ENCODE measurements around the gene SEMA5A.
"Not testable (repeated sequence)": the region's sequence is repeated elsewhere in the genome, so short reads cannot be mapped to it uniquely, and the experiment has no call there.

SEMA5A gene

DNA sequence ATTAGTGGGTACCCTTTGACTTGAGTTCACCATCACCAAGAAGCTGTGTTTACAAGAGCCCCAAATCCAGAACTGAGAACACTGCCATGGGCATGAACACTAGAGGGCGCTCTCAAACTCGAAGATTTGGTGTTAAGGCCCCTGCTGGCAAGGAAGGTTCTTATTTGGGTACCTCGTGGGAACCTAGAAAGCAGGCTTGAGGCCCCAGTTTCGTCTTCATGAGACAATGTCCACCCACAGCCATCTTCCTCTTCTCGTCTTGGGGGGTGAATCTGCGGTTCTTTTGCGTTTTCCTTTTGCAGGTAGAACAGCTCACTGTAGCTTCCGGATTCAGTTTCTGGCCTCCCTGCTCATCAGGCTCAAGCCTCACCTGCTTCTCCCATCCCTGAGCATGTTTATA is 184.0 kb downstream of the SEMA5A start:
- no peak for DNase-seq (ENCODE audit: low read depth, low spot score)

DNA sequence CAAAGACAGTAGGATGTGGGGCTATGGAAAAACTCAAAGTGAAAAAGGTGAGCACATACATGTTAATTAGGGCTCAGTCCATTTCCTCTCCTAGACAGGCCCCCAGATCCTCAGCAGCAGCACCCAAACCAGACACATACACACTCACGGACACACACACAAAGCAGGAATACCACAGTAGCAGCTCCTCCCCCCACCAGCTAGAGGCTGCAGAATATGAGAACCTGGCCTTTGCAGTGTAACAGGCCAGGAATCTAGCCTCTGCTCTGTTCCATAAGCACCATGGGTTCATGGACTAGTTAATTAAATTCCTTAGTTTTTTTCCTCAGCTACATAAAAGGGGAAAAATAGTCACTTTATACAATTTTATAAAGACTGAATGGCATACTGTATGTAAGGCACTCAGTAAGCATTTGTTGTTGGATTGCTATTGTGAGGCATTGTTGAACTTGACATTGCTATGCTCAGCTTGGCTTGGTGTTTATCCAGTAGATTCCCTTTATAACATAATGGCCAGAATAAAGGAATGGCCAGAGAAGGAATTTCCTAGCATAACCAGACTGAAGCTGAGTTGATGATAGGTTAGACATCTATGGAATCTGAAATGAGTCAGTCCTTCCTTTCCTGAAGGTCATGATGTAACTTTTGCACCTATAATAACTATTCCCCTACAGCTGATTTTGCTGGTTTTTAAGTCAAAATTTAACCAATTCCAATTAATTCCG is 186.8 kb downstream of the SEMA5A start:
- DNase-seq (ENCODE audit: low read depth, low spot score), result no peak

- no peak for DNase-seq (ENCODE audit: low read depth, low spot score)
Observed at GRCh38 chr5:9356351-9356825, 189.5 kb downstream of the SEMA5A start.

DNA sequence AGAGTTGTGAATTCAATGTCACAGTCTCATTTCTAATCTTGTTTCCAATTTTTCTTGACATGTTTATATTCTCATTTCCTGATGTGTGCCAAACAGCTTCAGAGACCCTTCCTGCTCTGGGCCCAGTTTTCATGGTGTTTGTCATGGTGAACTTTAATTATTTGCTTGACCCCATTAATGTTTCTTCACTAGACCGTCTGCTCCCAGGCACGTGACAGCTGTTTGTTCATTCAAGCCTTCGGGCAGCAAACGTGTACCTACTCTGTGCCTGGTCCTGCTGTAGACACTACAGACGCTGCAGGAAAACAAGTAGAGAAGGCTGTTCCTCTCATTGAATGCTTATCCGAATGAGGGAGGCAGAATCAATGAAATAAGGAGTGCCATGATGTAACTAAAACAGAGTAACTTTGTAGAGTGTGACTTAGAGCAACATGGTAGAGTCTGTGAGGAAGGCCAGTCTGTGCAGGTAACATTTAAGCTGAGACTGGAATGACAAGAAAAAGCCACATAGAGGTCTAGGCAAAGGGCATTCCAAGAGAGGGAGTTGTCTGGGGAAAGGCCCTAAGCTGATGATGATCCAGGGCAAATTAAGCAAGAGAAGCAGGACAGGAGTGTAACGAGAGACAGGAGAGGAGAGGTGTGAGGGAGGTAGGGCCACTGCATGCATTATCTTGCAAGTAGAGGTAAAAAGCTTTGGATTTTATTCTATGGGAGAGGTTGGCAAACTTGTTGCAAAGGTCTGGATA is 191.4 kb downstream of the SEMA5A start:
- DNase-seq (ENCODE audit: low read depth, low spot score), result no peak

GRCh38 chr5:9353048-9353447 is 192.8 kb downstream of the SEMA5A start:
- DNase-seq (ENCODE audit: low read depth, low spot score), result not testable (repeated sequence)

DNA sequence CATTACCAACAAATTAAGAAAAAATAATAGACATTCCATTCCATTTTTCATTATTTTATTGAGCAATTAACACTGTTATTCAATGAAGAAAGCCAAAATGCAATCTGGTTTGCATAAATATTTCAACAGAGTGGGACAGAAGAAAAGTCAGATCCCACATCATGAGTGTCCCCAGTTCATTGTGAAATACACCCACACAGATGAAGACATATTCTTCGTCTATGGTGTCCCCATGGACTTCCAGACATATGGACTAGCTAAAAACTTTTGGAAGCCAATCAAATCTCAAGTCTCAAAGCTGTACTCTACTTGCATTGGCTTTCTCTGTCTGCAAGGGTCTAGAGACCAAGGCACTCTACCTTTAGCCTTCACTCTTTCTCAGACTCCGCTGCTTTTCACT is 194.3 kb downstream of the SEMA5A start:
- no peak for DNase-seq (ENCODE audit: low read depth, low spot score)

GRCh38 chr5:9350301-9350797 is 195.5 kb downstream of the SEMA5A start:
- no peak for DNase-seq (ENCODE audit: low read depth, low spot score)

DNA sequence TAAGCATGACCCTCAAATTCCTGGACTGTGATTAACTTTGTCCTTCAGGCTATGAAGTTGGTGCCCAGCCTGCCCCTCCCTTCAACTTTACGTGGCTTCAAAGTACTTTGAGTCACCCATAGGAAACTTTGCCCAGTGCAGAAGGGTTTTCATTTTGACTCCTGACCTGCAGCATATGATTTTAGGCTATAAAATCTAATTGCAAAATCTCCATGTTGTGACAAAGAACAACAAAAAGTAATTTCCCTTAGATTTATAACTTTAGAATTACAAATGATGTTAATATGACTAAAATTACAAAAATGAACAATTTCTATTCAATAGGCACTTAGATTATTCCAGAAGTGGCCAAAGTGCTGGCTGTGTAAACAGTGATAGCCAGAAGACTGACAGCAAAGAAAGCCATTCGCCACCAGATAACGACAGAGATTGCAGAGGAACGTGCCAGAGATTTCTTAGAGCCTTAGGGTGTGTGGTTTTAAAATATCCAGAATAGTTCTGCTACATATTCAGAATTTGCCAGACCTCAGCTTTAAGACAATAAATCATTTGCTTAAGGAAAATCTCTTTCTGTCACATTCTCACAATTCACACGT is 197.4 kb downstream of the SEMA5A start:
- no peak for DNase-seq (ENCODE audit: low read depth, low spot score)

DNA sequence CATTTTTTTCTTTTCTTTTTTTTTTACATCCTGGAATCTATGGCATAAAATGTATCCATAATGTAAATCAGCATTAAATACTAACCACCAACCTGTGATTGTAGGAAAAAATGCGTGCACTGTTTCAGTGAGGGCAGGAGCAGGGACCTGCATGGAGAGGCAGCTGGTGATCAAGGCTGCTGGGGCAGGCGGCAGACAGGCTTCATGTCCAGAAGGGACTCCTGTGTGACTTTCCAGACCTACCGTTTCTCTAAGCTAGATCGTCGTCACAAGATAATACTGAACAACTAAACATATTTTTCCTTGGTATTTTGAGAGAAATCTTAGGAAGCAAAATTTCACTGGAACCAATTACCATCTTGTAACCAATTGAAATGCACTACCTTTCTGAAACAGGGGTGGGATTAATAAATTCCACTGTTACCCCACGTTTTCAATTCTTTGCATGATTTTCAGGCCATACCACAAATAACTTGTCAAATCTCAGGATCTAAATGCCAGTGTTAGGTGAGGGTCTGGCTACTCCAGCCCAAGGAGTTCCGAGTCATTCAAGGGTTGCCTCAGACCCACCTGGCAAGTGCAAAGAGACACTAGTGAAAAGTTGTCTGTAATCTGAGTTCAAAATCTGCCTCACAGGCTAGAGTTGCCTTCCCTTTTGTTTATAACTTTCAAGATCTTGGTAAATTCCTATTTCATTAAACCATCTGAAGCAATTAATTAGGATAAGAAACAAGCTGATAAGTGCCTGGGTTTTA is 198.2 kb downstream of the SEMA5A start:
- DNase-seq (ENCODE audit: low read depth, low spot score), result no peak

- DNase-seq (ENCODE audit: low read depth, low spot score), result no peak
Observed at GRCh38 chr5:9347032-9347431, 198.8 kb downstream of the SEMA5A start.

DNA sequence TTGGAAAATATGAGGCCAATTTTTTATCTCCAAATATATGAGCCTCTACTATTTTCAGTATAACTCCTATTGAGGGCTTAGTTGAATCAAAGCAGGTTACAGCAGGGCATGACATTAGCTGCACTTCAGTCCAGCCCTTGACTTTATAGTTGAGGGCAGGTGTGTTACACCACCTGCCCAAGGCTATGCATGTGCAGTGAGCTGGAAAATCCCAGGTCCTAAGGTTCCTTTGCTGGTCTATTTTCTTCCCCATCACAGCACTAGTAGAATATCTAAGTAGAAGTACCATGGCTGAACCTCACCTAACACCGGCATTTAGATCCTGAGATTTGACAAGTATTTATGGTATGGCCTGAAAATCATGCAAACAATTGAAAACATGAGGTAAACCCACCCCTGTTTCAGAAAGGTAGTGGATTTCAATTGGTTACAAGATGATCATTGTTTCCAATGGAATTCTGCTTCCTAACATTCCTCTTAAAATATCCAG is 201.1 kb downstream of the SEMA5A start:
- DNase-seq (ENCODE audit: low read depth, low spot score), result no peak

DNA sequence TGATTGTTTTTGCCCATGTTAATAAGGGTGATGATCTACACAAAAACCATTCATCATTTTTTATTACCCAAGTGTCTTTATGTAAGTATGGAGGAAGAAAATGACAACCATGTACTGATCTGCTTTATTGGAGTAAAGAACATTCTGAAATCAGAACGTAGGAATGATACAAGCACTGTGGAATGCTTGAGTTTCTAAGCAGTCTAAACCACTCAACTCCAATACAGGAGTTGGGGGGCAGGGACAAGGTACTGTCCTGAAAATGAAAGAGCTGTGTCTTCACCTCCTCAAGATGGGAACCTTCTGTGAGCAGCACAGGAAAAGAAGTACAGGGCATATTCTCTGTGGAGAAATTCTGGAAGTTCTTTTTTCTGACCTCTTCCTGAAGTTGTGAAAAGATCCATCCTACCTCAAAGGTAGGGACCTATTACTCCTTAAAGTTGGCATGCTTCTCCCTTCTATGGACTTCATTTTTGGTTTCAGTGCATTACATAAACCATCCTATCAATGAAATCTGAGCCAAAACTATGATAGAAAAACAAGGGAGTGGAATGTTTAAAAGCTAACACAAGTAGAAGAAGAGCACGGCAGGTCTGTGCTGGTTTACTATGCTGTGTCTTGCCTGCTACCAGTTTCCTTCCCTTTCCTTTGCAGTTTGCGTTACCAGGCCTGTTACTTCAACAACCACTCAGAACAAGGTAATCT is 202.6 kb downstream of the SEMA5A start:
- DNase-seq (ENCODE audit: low read depth, low spot score), result no peak

- DNase-seq (ENCODE audit: low read depth, low spot score), result no peak
Observed at GRCh38 chr5:9342161-9342787, 203.6 kb downstream of the SEMA5A start.

GRCh38 chr5:9340085-9340484 is 205.8 kb downstream of the SEMA5A start:
- DNase-seq (ENCODE audit: low read depth, low spot score), result no peak

GRCh38 chr5:9339206-9339818 is 206.6 kb downstream of the SEMA5A start:
- DNase-seq (ENCODE audit: low read depth, low spot score), result no peak

DNA sequence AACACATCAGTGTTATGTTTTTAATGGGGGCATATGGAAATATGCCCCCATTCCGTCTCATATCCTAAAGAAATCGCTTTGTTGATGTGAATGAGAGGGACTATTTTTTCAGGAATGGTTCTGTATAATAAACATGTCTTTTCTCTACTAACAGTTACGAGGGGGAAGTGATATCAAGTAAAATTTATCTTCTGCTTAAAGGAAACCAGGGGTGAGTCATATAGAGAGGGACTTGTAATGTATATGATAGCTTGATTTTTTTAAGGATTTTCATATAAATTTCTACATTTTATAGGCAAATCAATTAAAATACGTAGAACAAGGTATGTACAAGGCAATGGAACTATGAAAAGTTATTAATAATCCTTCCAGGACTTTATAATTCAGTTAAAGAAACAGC is 207.1 kb downstream of the SEMA5A start:
- DNase-seq (ENCODE audit: low read depth, low spot score), result no peak

DNA sequence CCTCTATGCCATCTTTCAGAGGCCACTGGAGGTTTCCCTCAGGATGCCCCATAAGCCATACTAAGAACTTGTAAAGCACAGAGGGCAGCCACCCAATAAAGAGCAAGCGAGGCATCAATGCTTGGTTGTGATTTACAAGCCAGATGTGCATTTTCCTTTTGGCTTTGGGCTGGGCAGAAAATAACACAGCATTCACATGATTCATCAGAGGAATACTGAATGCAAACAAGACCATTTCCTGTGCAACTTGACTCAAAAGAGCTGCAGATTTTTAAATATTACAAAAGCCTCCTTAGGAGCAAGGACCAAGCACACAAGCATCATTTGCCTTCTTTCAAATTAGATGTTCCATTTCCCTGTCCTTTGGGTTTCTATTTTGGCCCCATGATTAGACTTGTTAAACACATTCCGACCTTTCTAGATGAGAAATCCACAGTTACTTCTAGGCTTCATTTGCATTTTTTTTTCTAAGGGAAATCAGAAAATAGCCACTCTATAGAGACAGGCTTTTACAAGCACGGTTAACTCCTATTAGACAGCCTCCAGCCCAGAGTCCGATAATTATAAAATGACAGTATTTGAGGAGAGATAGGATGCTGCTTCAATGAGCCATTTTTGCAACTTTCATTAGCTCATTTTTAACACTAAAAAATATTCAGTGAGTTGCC is 207.8 kb downstream of the SEMA5A start:
- DNase-seq (ENCODE audit: low read depth, low spot score), result no peak

- DNase-seq (ENCODE audit: low read depth, low spot score), result no peak
Observed at GRCh38 chr5:9335754-9336495, 209.9 kb downstream of the SEMA5A start.

DNA sequence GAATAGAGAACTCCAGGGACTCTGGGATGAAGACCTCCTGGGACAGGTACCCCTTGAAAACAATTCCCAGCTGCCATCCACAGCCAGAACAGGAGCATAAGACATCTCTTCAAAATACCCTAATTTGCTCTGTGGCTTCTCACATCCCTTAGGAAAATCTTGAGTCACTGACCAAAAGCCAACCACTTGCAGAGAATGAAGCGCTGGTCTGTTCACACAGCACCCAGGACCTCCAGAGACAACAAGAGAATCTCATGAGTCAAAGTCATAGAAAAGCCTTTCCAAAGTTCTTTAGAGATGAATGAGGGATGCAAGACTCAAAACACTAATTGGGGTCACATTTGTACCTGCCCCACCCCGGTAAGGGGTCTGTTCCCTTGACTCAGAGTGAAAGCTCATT is 210.6 kb downstream of the SEMA5A start:
- DNase-seq (ENCODE audit: low read depth, low spot score), result no peak

Data from activated CD4-positive, CD25-positive, alpha-beta regulatory T cell treated with anti-CD3 and anti-CD28 coated beads, Interleukin-2, amount 50 U/mL, for 16 hours (primary cell).